PFSK-1 (cell line): ENCODE measurements around the gene DENND1B.

Experiments
- FOXP2 ChIP-seq: optimal IDR thresholded peaks from 2 replicates; pipeline ENCODE3; 2011; ENCODE audit warnings: borderline replicate concordance, control low read depth, inconsistent platforms; ENCODE audit not compliant: insufficient read depth; ENCODE audit errors: extremely low read length, extremely low read depth
- POLR2AphosphoS5 ChIP-seq: IDR thresholded peaks from 2 replicates; pipeline ENCODE4 v1.6.1; 2012; ENCODE audit warnings: low read depth, mild to moderate bottlenecking, control low read depth, low read length, moderate library complexity
- SIN3A ChIP-seq: IDR thresholded peaks from 2 replicates; pipeline ENCODE4 v1.6.1; 2012; ENCODE audit warnings: mild to moderate bottlenecking, low read length, moderate library complexity, borderline replicate concordance; ENCODE audit not compliant: insufficient read depth
- TAF1 ChIP-seq: IDR thresholded peaks from 2 replicates; pipeline ENCODE4 v1.6.1; 2012; ENCODE audit warnings: low read length, control low read depth, borderline replicate concordance; ENCODE audit not compliant: insufficient read depth
- TF ChIP-seq, protein P1 (sequence below), 2 experiments: IDR thresholded peaks; 2 replicates each; pipeline versions ENCODE4 v1.6.1 to v1.8.0; 2011 to 2012; ENCODE audit warnings: low read depth in 2 of 2, low read length in 2 of 2, control low read depth in 1 of 2, inconsistent platforms in 1 of 2, mild to moderate bottlenecking in 1 of 2, moderate library complexity in 1 of 2; ENCODE audit not compliant: insufficient read depth in 1 of 2

Gene DENND1B

GRCh38 chr1:197733324-197733723, 42.0 kb downstream of the DENND1B start:
- TF ChIP-seq TAF1 (no peak), POLR2AphosphoS5 (no peak), SIN3A (no peak), FOXP2 (no peak)
- TF ChIP-seq, protein P1, sequence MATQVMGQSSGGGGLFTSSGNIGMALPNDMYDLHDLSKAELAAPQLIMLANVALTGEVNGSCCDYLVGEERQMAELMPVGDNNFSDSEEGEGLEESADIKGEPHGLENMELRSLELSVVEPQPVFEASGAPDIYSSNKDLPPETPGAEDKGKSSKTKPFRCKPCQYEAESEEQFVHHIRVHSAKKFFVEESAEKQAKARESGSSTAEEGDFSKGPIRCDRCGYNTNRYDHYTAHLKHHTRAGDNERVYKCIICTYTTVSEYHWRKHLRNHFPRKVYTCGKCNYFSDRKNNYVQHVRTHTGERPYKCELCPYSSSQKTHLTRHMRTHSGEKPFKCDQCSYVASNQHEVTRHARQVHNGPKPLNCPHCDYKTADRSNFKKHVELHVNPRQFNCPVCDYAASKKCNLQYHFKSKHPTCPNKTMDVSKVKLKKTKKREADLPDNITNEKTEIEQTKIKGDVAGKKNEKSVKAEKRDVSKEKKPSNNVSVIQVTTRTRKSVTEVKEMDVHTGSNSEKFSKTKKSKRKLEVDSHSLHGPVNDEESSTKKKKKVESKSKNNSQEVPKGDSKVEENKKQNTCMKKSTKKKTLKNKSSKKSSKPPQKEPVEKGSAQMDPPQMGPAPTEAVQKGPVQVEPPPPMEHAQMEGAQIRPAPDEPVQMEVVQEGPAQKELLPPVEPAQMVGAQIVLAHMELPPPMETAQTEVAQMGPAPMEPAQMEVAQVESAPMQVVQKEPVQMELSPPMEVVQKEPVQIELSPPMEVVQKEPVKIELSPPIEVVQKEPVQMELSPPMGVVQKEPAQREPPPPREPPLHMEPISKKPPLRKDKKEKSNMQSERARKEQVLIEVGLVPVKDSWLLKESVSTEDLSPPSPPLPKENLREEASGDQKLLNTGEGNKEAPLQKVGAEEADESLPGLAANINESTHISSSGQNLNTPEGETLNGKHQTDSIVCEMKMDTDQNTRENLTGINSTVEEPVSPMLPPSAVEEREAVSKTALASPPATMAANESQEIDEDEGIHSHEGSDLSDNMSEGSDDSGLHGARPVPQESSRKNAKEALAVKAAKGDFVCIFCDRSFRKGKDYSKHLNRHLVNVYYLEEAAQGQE (IDR thresholded peaks at IDR 0.05; ENCODE audit: insufficient read depth in 1 of 2, low read depth in 2 of 2, low read length in 2 of 2): no peak

DNA sequence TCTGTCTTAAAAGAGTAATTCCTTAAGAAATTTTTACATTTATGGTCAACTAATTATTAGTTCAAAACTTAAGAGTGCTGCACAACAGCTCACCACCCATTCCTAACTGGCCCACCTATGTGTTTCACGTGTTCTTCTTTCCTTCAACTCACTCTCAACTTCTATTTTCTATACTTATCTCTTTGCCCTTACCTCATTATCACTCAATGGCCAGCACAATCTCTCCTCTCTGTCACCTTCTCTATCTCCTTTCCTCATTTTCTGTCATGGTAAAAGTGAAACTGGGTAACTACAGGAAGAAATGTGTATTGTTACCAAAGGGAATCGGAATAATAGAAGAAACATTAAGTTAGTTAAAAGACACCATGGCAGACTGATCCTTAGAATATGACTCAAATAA, 43.1 kb downstream of the DENND1B start:
- TF ChIP-seq, protein P1 (IDR thresholded peaks at IDR 0.05; ENCODE audit: insufficient read depth in 1 of 2, low read depth in 2 of 2, low read length in 2 of 2): no peak
- TF ChIP-seq TAF1: no peak
- no peak for TF ChIP-seq SIN3A
- no peak for TF ChIP-seq POLR2AphosphoS5
- TF ChIP-seq FOXP2: no peak

DNA sequence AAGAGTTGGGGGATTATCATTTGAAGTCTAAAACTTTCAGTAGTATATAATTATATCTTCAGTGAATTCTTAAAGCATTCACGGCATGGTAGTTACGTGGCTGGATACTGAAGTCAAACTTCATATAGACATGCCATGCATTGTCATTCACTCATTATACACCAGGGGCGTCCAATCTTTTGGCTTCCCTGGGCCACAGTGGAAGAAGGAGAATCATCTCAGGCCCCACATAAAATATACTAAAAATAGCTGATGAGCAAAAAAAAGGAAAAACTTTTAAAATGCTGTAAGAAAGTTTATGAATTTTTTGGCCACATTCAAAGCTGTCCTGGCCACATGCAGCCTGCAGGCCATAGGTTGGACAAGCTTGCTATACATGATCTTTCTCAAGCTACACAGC, 43.8 kb downstream of the DENND1B start:
- TF ChIP-seq POLR2AphosphoS5: no peak

- no peak for TF ChIP-seq SIN3A
- TF ChIP-seq, protein P1 (IDR thresholded peaks at IDR 0.05; ENCODE audit: insufficient read depth in 1 of 2, low read depth in 2 of 2, low read length in 2 of 2): no peak
- TF ChIP-seq TAF1: no peak
- TF ChIP-seq FOXP2: no peak
- no peak for TF ChIP-seq POLR2AphosphoS5
These were observed 49.3 kb downstream of the DENND1B start for GRCh38 chr1:197725976-197726375.

GRCh38 chr1:197725044-197725443, 50.2 kb downstream of the DENND1B start:
- TF ChIP-seq SIN3A: no peak
- no peak for TF ChIP-seq TAF1
- no peak for TF ChIP-seq POLR2AphosphoS5
- no peak for TF ChIP-seq FOXP2
- TF ChIP-seq, protein P1 (IDR thresholded peaks at IDR 0.05; ENCODE audit: insufficient read depth in 1 of 2, low read depth in 2 of 2, low read length in 2 of 2): no peak
